Measurements from ENCODE around the gene ATG7.

ATG7 gene

DNA sequence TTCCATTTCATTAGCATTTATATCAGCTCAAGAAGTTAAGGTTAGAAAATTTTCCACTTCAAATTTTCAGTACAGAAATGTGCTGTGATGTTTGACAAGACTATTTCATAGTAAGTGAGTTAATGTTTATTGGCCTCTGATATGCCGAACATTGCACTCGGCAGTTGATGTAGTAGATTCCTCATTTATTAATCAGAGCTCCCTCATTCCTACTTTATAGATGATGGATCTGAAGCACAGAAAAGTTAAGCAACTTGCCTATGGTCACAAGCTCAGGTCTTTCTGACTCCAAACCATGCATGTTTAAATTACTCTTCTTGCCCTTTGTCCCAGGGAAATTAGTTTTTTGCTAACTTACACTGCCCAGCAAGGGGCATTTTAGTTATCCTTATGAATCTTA, 92.0 kb downstream of the ATG7 start:
- DNase-seq (ENCODE audit: low read depth), result no peak
- no peak overlapping the region for H3K4me3 ChIP-seq (ENCODE audit: low read depth, low read length)
- TF ChIP-seq, protein P1, sequence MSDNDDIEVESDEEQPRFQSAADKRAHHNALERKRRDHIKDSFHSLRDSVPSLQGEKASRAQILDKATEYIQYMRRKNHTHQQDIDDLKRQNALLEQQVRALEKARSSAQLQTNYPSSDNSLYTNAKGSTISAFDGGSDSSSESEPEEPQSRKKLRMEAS (IDR thresholded peaks at IDR 0.05; ENCODE audit: low read depth, low read length), result no peak
- TF ChIP-seq POLR2A (IDR thresholded peaks at IDR 0.05; ENCODE audit: extremely low read depth, insufficient read length) (no peak), MYC (IDR thresholded peaks at IDR 0.05; ENCODE audit: low read depth, low read length) (no peak)
- TF ChIP-seq, protein P2, sequence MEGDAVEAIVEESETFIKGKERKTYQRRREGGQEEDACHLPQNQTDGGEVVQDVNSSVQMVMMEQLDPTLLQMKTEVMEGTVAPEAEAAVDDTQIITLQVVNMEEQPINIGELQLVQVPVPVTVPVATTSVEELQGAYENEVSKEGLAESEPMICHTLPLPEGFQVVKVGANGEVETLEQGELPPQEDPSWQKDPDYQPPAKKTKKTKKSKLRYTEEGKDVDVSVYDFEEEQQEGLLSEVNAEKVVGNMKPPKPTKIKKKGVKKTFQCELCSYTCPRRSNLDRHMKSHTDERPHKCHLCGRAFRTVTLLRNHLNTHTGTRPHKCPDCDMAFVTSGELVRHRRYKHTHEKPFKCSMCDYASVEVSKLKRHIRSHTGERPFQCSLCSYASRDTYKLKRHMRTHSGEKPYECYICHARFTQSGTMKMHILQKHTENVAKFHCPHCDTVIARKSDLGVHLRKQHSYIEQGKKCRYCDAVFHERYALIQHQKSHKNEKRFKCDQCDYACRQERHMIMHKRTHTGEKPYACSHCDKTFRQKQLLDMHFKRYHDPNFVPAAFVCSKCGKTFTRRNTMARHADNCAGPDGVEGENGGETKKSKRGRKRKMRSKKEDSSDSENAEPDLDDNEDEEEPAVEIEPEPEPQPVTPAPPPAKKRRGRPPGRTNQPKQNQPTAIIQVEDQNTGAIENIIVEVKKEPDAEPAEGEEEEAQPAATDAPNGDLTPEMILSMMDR (IDR thresholded peaks at IDR 0.05; ENCODE audit: low read depth, low read length), result no peak

GRCh38 chr3:11367143-11367693, 95.0 kb downstream of the ATG7 start:
- peak; percentile 66 for DNase-seq (ENCODE audit: low read depth)

GRCh38 chr3:11370191-11370590, 98.0 kb downstream of the ATG7 start:
- DNase-seq (ENCODE audit: low read depth), result no peak
- no peak overlapping the region for H3K4me3 ChIP-seq (ENCODE audit: low read depth, low read length)
- no peak for TF ChIP-seq POLR2A (IDR thresholded peaks at IDR 0.05; ENCODE audit: extremely low read depth, insufficient read length)
- TF ChIP-seq, protein P2 (IDR thresholded peaks at IDR 0.05; ENCODE audit: low read depth, low read length), result no peak
- TF ChIP-seq, protein P1 (IDR thresholded peaks at IDR 0.05; ENCODE audit: low read depth, low read length), result no peak
- no peak for TF ChIP-seq MYC (IDR thresholded peaks at IDR 0.05; ENCODE audit: low read depth, low read length)

More at GRCh38 chr3:11367143-11367693, 95.0 kb downstream of the ATG7 start:
- no peak overlapping the region for H3K4me3 ChIP-seq (ENCODE audit: low read depth, low read length)
- TF ChIP-seq, protein P2 (IDR thresholded peaks at IDR 0.05; ENCODE audit: low read depth, low read length), result no peak
- TF ChIP-seq MYC (IDR thresholded peaks at IDR 0.05; ENCODE audit: low read depth, low read length), result no peak
- TF ChIP-seq POLR2A (IDR thresholded peaks at IDR 0.05; ENCODE audit: extremely low read depth, insufficient read length), result no peak
- TF ChIP-seq, protein P1 (IDR thresholded peaks at IDR 0.05; ENCODE audit: low read depth, low read length), result no peak

- no peak for TF ChIP-seq MYC (IDR thresholded peaks at IDR 0.05; ENCODE audit: low read depth, low read length)
- TF ChIP-seq, protein P2 (IDR thresholded peaks at IDR 0.05; ENCODE audit: low read depth, low read length), result no peak
- no peak for TF ChIP-seq POLR2A (IDR thresholded peaks at IDR 0.05; ENCODE audit: extremely low read depth, insufficient read length)
- no peak overlapping the region for H3K4me3 ChIP-seq (ENCODE audit: low read depth, low read length)
- no peak for DNase-seq (ENCODE audit: low read depth)
Observed at GRCh38 chr3:11370966-11371365, 98.8 kb downstream of the ATG7 start.

GRCh38 chr3:11371747-11372146, 99.5 kb downstream of the ATG7 start:
- no peak for DNase-seq (ENCODE audit: low read depth)
- no peak for TF ChIP-seq POLR2A (IDR thresholded peaks at IDR 0.05; ENCODE audit: extremely low read depth, insufficient read length)
- TF ChIP-seq MYC (IDR thresholded peaks at IDR 0.05; ENCODE audit: low read depth, low read length), result no peak
- TF ChIP-seq, protein P1 (IDR thresholded peaks at IDR 0.05; ENCODE audit: low read depth, low read length), result no peak
- TF ChIP-seq, protein P2 (IDR thresholded peaks at IDR 0.05; ENCODE audit: low read depth, low read length), result no peak
- H3K4me3 ChIP-seq (ENCODE audit: low read depth, low read length), result no peak overlapping the region

DNA sequence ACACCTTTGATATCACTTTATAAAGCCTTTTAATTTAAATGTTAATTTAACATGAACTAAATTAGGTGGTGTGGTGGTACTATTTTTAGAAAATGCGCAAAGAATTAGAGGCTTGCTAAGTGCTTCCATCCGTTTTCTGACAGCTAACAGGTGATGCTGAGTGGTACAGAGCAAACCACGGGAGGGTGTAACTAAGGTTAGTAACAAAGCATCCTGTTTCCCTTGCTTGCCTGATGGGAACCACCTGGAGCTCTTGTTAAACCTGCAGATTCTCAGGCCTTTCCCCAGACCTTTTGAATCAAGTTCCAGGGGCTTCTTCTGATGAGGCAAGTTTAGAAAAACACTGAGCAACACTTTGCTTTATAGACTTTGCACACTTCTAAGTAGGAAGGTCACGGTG, 101.0 kb downstream of the ATG7 start:
- no peak overlapping the region for H3K4me3 ChIP-seq (ENCODE audit: low read depth, low read length)
- TF ChIP-seq POLR2A (IDR thresholded peaks at IDR 0.05; ENCODE audit: extremely low read depth, insufficient read length), result no peak
- no peak for TF ChIP-seq MYC (IDR thresholded peaks at IDR 0.05; ENCODE audit: low read depth, low read length)
- TF ChIP-seq, protein P2 (IDR thresholded peaks at IDR 0.05; ENCODE audit: low read depth, low read length), result no peak
- TF ChIP-seq, protein P1 (IDR thresholded peaks at IDR 0.05; ENCODE audit: low read depth, low read length), result no peak
- no peak for DNase-seq (ENCODE audit: low read depth)

All from NB4 (cell line).